Endothelial cell of umbilical vein (primary cell): ENCODE measurements around the gene ACTG1. TPM values are rescaled to one million over a fixed set of nuclear protein-coding genes. Genes with fewer than 3 reads are reported as not detected.

Source experiments
- BruUV-seq: library from RNA; stranded (reverse); fragments of 400-500 nt; replicated peaks from 2 replicates; lab custom pipeline; 2021; lab: Mats Ljungman, UMichigan
- CTCF ChIA-PET: fragments of 300-600, 350-600 bp; sonication (Branson Sonifier 250); formaldehyde crosslinking; loops from one replicate; lab custom pipeline; 2021; ENCODE audit warnings: antibody characterized with exemption, inconsistent platforms; lab: Charles Lee
- POLR2A ChIA-PET: fragments of 300-600, 350-600 bp; sonication (Branson Sonifier 250); formaldehyde crosslinking; loops from one replicate; lab custom pipeline; 2021; ENCODE audit warnings: antibody characterized with exemption, inconsistent platforms; lab: Charles Lee
- DNase-seq: peaks from one replicate; pipeline ENCODE4 v3.0.0-alpha.2; 2011; ENCODE audit warnings: low read depth, low spot score
- FAIRE-seq: peaks from 2 replicates; lab custom pipeline; 2011; peaks lifted over from hg19 to GRCh38; lab: Jason Lieb, UNC
- H2AFZ ChIP-seq: 2 replicates; pipeline ENCODE4 v1.6.0; 2012; ENCODE audit warnings: low read depth, low read length, control low read depth, inconsistent platforms
- H3K27ac ChIP-seq: 2 replicates; pipeline ENCODE4 v1.5.1; 2011; ENCODE audit warnings: low read depth, mild to moderate bottlenecking, control low read depth, low read length, moderate library complexity; ENCODE audit not compliant: insufficient read depth
- H3K27me3 ChIP-seq, 2 experiments: 2 replicates each; pipeline versions ENCODE4 v1.6.0 to v1.6.1; 2011; ENCODE audit warnings: low read length in 2 of 2, mixed read lengths in 1 of 2; ENCODE audit not compliant: control insufficient read depth in 2 of 2, insufficient read depth in 2 of 2
- H3K36me3 ChIP-seq, 2 experiments: 2 replicates in 1 of 2; 3 replicates in 1 of 2; pipeline ENCODE4 v1.5.1; 2011; ENCODE audit warnings: low read length in 2 of 2, mild to moderate bottlenecking in 1 of 2, moderate library complexity in 1 of 2; ENCODE audit not compliant: control insufficient read depth in 2 of 2, insufficient read depth in 2 of 2; ENCODE audit errors: extremely low read depth in 1 of 2
- H3K4me1 ChIP-seq: 3 replicates; pipeline ENCODE4 v1.5.1; 2011; ENCODE audit warnings: mild to moderate bottlenecking, low read length; ENCODE audit not compliant: control insufficient read depth, insufficient read depth; ENCODE audit errors: extremely low read depth
- H3K4me2 ChIP-seq: 2 replicates; pipeline ENCODE4 v1.6.1; 2011; ENCODE audit warnings: low read length, control low read depth, mixed read lengths; ENCODE audit not compliant: insufficient read depth
- H3K4me3 ChIP-seq, 3 experiments: fragments of 200-600 bp in 1 of 3; sonication (generic), shearing (Covaris generic) in 1 of 3; replicated peaks in 1 of 3; 2 replicates each; pipeline ENCODE4 v1.5.1; 2011 to 2016; ENCODE audit warnings: control low read depth in 3 of 3, low read length in 3 of 3, mild to moderate bottlenecking in 2 of 3, inconsistent platforms in 1 of 3, low read depth in 1 of 3, moderate library complexity in 1 of 3; ENCODE audit not compliant: insufficient read depth in 1 of 3
- H3K79me2 ChIP-seq: 2 replicates; pipeline ENCODE4 v1.6.0; 2012; ENCODE audit warnings: low read length, inconsistent platforms; ENCODE audit not compliant: control insufficient read depth, insufficient read depth
- H3K9ac ChIP-seq: replicated peaks from 2 replicates; pipeline ENCODE3; 2011; ENCODE audit warnings: low read length, control low read depth; ENCODE audit not compliant: insufficient read depth; ENCODE audit errors: extremely low read depth
- H3K9me1 ChIP-seq: replicated peaks from 3 replicates; pipeline ENCODE4 v1.6.0; 2011; ENCODE audit warnings: mild to moderate bottlenecking, low read length; ENCODE audit not compliant: control insufficient read depth, insufficient read depth; ENCODE audit errors: extremely low read depth
- H3K9me3 ChIP-seq: replicated peaks from 2 replicates; pipeline ENCODE4 v1.5.1; 2012; ENCODE audit warnings: low read length, inconsistent platforms; ENCODE audit not compliant: control insufficient read depth, insufficient read depth
- H4K20me1 ChIP-seq: replicated peaks from 2 replicates; pipeline ENCODE3; 2011; ENCODE audit warnings: mild to moderate bottlenecking, low read length; ENCODE audit not compliant: control insufficient read depth, insufficient read depth; ENCODE audit errors: extremely low read depth
- CTCF ChIP-seq, 2 donors: IDR thresholded peaks; 1 replicate in 1 of 2; 2 replicates in 1 of 2; pipeline ENCODE4 v1.5.1; 2011; ENCODE audit warnings: low read length in 2 of 2, mild to moderate bottlenecking in 2 of 2, moderate library complexity in 2 of 2, control low read depth in 1 of 2, inconsistent platforms in 1 of 2, low read depth in 1 of 2; ENCODE audit not compliant: insufficient read depth in 1 of 2; ENCODE audit errors: extremely low read depth in 1 of 2
- FOS ChIP-seq: IDR thresholded peaks from 2 replicates; pipeline ENCODE4 v1.6.1; 2011; ENCODE audit warnings: mild to moderate bottlenecking, low read length, moderate library complexity, borderline replicate concordance; ENCODE audit not compliant: insufficient read depth
- GATA2 ChIP-seq: IDR thresholded peaks from 2 replicates; pipeline ENCODE4 v1.7.0; 2011; ENCODE audit warnings: low read depth, mild to moderate bottlenecking, moderate library complexity, mixed read lengths, low read length; ENCODE audit not compliant: insufficient read length, insufficient read depth
- MYC ChIP-seq: IDR thresholded peaks from one replicate; pipeline ENCODE4 v1.6.1; 2011; ENCODE audit warnings: mild to moderate bottlenecking, low read depth, low read length
- POLR2A ChIP-seq: IDR thresholded peaks from 2 replicates; pipeline ENCODE4 v1.6.1; 2012; ENCODE audit warnings: low read depth, mild to moderate bottlenecking, control low read depth, low read length
- POLR2AphosphoS5 ChIP-seq: IDR thresholded peaks from 2 replicates; pipeline ENCODE4 v1.6.1; 2012; ENCODE audit warnings: low read depth, mild to moderate bottlenecking, control low read depth, low read length, moderate library complexity; ENCODE audit not compliant: insufficient read depth
- dilution Hi-C: fragments of 300-500 bp; cut with MboI; formaldehyde crosslinking; loops from one replicate; pipeline ENCODE4 v1.15.0; 2019; ENCODE audit warnings: low sequenced_read_pairs; ENCODE audit not compliant: extremely low pct_ligation_motif_present
- intact Hi-C: fragments of 100-400 bp; cut with micrococcal nuclease; formaldehyde crosslinking; loops from one replicate; pipeline ENCODE4 v1.10.0; 2022
- polyA plus RNA-seq, 4 experiments: library from polyadenylated mRNA; depleted of rRNA in 3 of 4; stranded (reverse) in 3 of 4; unstranded in 1 of 4; fragments of >200 nt; gene quantifications; 2 replicates each; pipeline versions ENCODE4 v1.2.1 to v1.2.3, GENCODE V29; 2011 to 2012; ENCODE audit warnings: missing spikeins in 1 of 4
- total RNA-seq: library from RNA; stranded (reverse); gene quantifications from 2 replicates; pipeline ENCODE4 v1.2.3, GENCODE V29; 2021
- TF ChIP-seq, protein P1 (sequence below): IDR thresholded peaks from 2 replicates; pipeline ENCODE4 v1.6.1; 2011; ENCODE audit not compliant: insufficient read depth, insufficient read length

ACTG1 gene
- total and polyA plus RNA-seq, 2 donors (not counting 3 experiments of a cell fraction or from before 2014, with no cell fraction given): 6,127 to 10,663 TPM

GRCh38 chr17:81460856-81461460, 51.6 kb downstream of the ACTG1 start:
- Histone ChIP-seq H3K9me1 (no peaks in the 10 kb centered on the region), H3K4me1 (peaks cover 11% of the 10 kb centered on the region), H3K4me3 (no peak overlapping the region), H3K79me2 (no peaks in the 10 kb centered on the region), H3K4me2 (no peak overlapping the region), H3K27me3 (no peaks in the 10 kb centered on the region), H3K36me3 (no peaks in the 10 kb centered on the region), H2AFZ (no peak overlapping the region), H3K9ac (no peak overlapping the region), H4K20me1 (no peaks in the 10 kb centered on the region), H3K27ac (no peak overlapping the region), H3K9me3 (no peaks in the 10 kb centered on the region)
- DNase-seq (no peak), FAIRE-seq (no peak)
- intact Hi-C loops: no loop called here
- ChIA-PET CTCF (interaction anchor here (0.7 to 2.1 kb wide), 5 partner anchors 13 to 66 kb away, joined by 3 to 7 read pairs (median 5); partner anchors contain the start of gene BAHCC1), POLR2A (no interaction called here)
- dilution Hi-C loops: no loop called here
- no TSS peak for BruUV-seq
- TF ChIP-seq POLR2A: no peak
- no peak for TF ChIP-seq FOS
- TF ChIP-seq CTCF (IDR thresholded peaks at IDR 0.05; ENCODE audit: extremely low read depth in 1 of 2, insufficient read depth in 1 of 2, low read depth in 1 of 2, low read length in 2 of 2): no peak
- TF ChIP-seq, protein P1, sequence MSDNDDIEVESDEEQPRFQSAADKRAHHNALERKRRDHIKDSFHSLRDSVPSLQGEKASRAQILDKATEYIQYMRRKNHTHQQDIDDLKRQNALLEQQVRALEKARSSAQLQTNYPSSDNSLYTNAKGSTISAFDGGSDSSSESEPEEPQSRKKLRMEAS: no peak
- no peak for TF ChIP-seq MYC
- no peak for TF ChIP-seq POLR2AphosphoS5
- no peak for TF ChIP-seq GATA2

Other genes starting within 250 kb of the ACTG1 start
- 109 and 113 TPM in 2 replicates for gene SLC38A10, start 217.5 kb downstream of the ACTG1 start, total RNA-seq
- gene SLC38A10, start 217.5 kb downstream of the ACTG1 start, polyA plus RNA-seq: 72.7 and 100 TPM in 2 replicates
- gene BAHCC1, start 117.3 kb downstream of the ACTG1 start, total RNA-seq: 10.3 and 11.6 TPM in 2 replicates
- 4.7 and 7.1 TPM in 2 replicates for gene BAHCC1, start 117.3 kb downstream of the ACTG1 start, polyA plus RNA-seq
- gene FSCN2, start 15.6 kb upstream of the ACTG1 start, total RNA-seq: 0.58 and 0.71 TPM in 2 replicates
- gene FSCN2, start 15.6 kb upstream of the ACTG1 start, polyA plus RNA-seq: 0.32 and 0.46 TPM in 2 replicates
- gene FAAP100, start 39.6 kb upstream of the ACTG1 start, total RNA-seq: 50.2 and 54.3 TPM in 2 replicates
- 35.4 and 40.4 TPM in 2 replicates for gene FAAP100, start 39.6 kb upstream of the ACTG1 start, polyA plus RNA-seq
- gene NPLOC4, start 124.3 kb upstream of the ACTG1 start, total RNA-seq: 150 and 160 TPM in 2 replicates
- 175 and 181 TPM in 2 replicates for gene NPLOC4, start 124.3 kb upstream of the ACTG1 start, polyA plus RNA-seq
- gene TSPAN10, start 124.4 kb upstream of the ACTG1 start, total RNA-seq: 0.44 and 0.91 TPM in 2 replicates
- gene TSPAN10, start 124.4 kb upstream of the ACTG1 start, polyA plus RNA-seq: 1.1 TPM in 2 replicates
- 1.4 and 1.8 TPM in 2 replicates for gene PDE6G, start 143.7 kb upstream of the ACTG1 start, total RNA-seq
- 3.7 and 5.1 TPM in 2 replicates for gene PDE6G, start 143.7 kb upstream of the ACTG1 start, polyA plus RNA-seq
- gene OXLD1, start 153.8 kb upstream of the ACTG1 start, total RNA-seq: 18.5 and 20.1 TPM in 2 replicates
- 35.2 and 47.6 TPM in 2 replicates for gene OXLD1, start 153.8 kb upstream of the ACTG1 start, polyA plus RNA-seq
- 32.2 and 32.7 TPM in 2 replicates for gene CCDC137, start 153.9 kb upstream of the ACTG1 start, total RNA-seq
- gene CCDC137, start 153.9 kb upstream of the ACTG1 start, polyA plus RNA-seq: 12.9 and 18.1 TPM in 2 replicates
- gene ARL16, start 171.0 kb upstream of the ACTG1 start, total RNA-seq: 40.5 and 41.4 TPM in 2 replicates
- 55.5 and 71.7 TPM in 2 replicates for gene ARL16, start 171.0 kb upstream of the ACTG1 start, polyA plus RNA-seq
- gene HGS, start 171.2 kb upstream of the ACTG1 start, total RNA-seq: 150 and 166 TPM in 2 replicates
- 191 and 229 TPM in 2 replicates for gene HGS, start 171.2 kb upstream of the ACTG1 start, polyA plus RNA-seq
- 89.2 and 91.9 TPM in 2 replicates for gene MRPL12, start 190.6 kb upstream of the ACTG1 start, total RNA-seq
- 99.9 and 126 TPM in 2 replicates for gene MRPL12, start 190.6 kb upstream of the ACTG1 start, polyA plus RNA-seq
- gene SLC25A10, start 199.5 kb upstream of the ACTG1 start, total RNA-seq: 16.7 and 17.2 TPM in 2 replicates
- gene SLC25A10, start 199.5 kb upstream of the ACTG1 start, polyA plus RNA-seq: 16.7 and 22.4 TPM in 2 replicates